HG03108 (cell line): ENCODE measurements around the gene ARID1A.
"Not testable (repeated sequence)": the region's sequence is repeated elsewhere in the genome, so short reads cannot be mapped to it uniquely, and the experiment has no call there.

Experiments
- ATAC-seq: cut with Tn5 transposase; IDR thresholded peaks from one replicate; pipeline ENCODE4 v1.9.1; 2021; ENCODE audit warnings: moderate library complexity; ENCODE audit not compliant: unreplicated experiment

ARID1A gene

DNA sequence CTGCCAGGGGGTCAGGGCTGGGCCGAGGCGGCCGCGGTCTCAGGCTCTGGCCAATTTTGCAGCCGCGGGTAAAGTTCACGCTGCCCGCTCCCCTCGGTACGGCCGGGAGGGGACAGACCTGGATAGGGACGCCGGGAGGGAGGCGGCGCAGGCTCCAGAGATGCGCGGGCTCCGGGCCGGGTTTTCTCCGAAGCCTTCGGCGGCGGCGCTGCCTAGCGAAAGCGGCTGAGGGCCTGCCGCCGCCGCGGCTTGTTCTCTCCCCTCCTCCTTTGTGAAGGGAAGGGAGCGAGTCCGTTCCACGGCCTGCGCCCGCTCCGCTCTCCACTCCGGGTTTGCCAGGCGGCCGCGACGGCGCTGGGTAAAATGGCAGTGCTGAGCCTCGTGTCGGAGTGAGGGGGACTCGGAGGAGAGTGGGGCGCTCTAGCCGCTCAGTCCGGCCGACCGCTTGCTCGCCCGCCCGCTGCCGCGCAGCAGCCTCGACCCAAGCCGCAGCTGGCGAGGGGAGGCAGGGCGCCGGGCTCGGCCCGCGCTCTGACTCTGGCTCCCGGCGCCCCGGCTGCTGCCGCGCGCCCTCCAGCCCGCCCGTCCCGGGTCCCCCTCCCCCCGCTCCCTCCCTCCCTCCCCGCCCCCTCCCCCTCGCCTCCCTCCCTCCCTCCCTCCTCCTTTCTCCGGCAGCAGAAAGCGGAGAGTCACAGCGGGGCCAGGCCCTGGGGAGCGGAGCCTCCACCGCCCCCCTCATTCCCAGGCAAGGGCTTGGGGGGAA lies at the start of gene ARID1A:
TSS of gene ARID1A (plus strand) at position 660 of the 763 bp plus-strand sequence. CDS start 389 bp downstream, outside the sequence.
- peak; percentile 39 for ATAC-seq

DNA sequence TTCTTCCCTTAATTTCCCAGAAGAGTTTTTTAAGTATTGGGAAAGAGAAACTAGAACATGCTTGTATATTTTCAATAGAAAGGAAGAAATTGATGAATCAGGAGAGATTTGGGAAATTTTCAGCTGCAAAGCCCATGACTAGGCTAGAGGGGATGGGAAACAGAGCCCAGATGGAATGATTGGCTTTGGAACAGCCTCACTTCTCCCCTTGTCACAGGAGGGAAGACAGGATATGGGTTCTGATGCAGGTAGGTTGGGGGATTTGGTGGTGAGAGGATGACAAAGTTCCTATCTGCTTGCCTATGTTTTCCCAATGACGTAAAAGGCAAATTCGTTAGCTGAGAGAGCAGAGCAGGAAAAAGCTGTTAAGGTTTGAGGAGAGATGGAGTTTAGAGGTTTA lies 31.0 kb upstream of the ARID1A start:
- no peak for ATAC-seq

DNA sequence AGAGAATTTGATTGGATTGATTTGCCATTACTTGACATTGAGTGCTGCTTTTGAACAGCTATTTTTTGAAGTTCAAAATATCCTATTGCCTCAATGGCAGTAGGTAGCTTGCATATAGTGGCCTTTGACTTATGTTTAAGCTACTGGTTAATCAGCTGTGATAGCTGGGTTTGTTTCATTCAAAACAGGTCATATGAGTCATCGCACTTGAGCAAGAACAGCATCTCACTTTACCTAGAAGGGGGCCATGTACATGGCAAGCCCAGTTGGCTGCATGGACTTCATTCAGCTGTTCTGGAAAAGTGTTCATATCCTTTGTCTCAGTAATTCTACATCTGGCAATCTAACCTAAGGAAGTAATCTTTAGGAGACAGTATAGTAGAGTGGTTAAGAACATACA lies 29.0 kb upstream of the ARID1A start:
- no peak for ATAC-seq

DNA sequence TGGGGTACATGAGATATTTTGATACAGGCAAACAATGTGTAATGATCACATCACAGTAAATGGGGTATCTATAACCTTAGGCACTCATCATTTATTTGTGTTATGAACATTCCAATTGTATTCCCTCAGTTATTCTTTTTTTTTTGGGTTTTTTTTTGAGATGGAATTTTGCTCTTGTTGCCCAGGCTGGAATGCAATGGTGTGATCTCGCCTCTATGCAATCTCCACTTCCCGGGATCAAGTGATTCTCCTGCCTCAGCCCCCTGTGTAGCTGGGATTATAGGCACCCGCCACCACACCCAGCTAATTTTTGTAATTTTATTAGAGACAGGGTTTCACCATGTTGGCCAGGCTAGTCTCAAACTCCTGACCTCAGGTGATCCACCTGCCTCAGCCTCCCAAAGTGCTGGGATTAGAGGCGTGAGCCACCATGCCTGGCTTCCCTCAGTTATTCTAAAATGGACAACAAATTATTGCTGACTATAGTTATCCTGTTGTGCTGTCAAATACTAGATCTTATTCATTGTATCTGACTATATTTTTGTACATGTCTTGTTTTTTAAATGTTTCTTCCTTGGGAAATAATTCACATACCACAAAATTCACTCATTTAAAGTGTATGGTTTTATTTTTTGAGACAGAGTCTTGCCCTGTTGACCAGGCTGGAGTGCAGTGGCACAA lies 27.6 kb upstream of the ARID1A start:
- not testable (repeated sequence) for ATAC-seq

DNA sequence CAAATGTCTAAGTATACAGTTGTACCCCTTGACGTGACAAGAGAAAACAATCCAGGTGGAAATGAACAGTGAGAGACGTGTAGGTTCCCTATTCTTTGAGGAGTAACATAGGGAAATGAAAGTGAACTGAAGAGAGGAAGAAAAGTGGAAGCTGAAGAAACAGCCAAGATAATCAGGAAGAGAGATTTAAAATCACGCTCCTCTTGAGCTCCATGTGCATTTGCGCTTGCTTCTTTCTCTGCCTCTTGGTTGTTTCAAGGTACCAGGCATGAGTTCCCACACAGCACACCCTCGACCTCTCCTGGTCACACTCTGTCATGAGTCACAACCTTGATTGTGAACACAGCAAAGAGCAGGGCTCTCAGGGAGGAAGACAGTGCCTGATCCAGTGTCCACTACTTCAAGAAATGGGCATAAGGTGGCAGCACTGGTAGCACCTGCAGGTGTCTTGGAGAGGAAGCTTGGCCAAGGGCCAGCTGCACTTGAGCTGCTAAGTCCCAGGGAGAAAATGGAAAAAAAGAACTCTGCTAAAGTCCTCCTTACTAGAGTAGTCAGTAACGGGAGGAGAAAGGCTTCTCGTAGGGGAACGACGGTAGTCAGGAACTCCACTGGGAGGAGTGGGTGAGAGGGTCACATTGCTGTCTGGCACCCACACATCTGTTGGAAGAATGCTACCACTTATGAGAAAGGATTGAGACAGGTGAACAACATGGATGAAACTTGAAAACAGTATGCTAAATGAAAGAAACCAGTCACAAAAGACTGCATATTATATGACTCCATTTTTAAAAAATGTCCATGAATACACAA lies 18.3 kb upstream of the ARID1A start:
- ATAC-seq, result peak; percentile 93

DNA sequence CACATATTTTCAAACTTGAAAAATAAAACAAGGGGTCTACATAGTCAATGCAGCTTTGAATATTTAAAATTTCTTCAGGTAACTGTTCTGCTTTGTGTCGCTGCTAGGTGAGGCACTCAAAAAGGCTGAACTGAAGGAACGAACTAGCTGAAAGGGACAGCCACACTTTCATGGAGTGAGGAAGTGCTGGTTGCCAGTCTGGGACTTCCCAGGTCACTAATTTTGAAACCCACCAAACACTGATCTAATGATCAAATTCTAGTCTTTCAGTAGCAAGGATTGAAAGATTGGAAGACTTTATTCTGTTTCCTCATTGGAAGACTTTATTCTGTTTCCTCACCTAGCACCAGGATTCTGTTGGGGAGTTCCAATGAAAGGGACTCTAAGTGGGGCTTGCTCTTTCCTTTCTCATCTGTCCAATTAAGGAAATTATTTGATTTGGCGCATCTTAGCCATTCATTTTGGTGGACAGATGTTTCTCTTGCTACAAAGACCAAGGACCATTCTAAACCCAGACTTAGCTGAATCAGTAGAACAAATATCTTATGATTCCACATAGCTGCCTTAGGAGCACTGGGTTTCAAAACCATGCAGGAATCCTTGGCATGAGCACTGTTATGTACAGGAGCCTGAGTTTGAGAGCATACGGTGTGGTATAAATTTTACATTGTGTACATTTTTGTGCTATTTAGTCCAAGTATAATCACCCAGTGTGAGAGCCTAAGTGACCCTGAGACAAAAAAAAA lies 10.9 kb upstream of the ARID1A start:
- ATAC-seq, result no peak

DNA sequence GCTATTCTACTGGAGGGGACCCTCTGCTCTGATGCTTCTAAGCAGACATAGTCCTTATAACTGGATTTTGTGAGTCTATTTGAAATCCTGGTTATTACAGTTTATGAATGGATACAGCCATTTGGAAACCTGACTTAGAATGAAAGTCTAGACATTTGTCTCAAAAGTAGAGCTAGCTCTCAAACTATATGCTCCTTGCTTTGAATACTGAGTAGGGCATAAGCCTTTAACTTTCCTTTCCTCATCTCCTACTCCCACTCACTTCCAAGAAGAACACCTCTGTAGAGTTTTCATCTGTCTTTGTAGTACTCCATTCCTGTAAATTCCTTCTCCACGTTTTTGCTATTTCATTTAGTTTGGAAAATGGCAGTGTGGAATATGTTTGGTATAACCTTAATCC lies 9.0 kb upstream of the ARID1A start:
- ATAC-seq, result no peak

DNA sequence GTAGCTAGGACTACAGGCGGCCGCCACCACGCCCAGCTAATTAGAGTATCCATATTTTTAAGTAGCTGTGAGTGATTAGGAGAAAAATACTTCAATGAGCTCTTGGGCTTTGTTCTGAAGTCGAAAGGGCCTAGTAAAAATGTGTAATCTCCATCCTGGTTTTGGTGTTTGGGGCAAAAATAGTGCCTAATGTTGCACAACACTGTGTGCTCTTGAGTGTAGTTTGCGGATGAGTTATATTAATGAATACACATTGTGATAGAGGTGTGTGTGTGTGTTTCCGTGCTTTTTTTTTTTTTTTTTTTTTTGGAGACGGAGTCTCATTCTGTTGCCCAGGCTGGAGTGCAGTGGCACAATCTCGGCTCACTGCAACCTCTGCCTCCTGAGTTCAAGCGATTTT lies 6.3 kb upstream of the ARID1A start:
- ATAC-seq, result no peak

DNA sequence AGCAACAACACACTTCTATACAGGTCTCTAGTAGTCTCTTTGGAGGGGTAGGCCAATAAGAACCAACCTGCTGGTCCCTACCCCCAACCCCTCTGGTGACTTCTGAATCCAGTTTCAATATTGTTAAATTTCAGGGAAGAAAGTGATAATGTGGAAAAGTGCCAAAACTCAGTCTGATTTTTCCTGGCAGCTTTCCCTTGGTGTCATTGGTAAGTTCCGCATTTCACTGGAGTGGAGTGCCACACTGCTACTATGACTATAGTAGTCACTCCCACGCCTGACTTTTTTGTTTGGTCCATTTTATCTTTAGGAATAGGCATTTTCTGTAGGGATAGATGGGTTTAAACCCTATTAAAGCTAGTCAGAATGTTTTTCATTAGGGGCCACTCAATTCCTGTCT lies 5.7 kb upstream of the ARID1A start:
- no peak for ATAC-seq

DNA sequence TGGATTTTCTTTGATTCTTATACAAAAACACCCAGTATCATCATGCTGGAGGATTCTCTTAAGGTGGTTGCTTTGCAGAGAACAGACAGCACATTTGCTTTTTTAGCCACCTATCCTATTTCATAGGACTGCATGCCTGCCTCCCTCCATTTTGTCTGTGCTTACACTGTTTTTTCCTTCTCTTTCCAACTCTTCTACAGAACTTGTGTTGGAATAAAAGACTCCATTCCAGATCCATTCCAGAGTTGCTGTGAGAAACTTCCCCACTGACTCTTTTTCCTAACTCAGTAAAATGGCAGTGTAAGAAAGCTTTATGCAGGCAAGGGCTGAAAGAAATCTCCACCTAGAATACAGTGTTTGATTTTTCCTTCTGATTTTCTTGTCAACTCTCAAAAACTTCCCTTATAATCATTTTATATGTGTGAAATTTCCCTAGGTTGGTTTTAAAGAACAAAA lies 5.2 kb upstream of the ARID1A start:
- ATAC-seq, result no peak

DNA sequence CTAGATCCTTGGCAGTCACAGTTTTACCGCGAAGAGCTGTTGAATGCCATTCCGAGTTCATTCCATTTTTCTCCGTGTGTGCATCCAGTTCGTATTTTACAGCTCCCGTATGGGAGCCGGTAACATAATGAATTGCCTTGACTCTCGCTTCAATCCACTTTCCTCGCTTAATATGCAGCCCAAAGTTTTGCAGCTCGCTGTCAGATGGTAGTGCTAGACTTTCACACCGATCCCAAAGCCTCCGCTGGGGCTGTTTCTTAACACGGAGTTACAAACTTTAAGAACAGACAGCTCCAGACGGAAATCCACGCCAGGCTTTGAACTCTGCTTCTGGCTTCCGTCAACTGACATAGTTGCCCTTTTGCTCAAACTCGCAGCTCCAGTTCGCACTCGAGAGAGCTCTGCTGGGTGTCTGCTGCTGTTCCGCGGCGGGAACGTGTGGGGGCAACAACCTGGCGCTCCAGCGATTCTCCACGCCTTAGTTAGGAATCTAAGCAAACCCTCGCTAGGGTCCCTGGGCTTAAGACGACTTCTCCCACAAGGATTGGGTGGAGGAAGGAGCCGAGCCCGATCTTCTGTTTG lies 3.5 kb upstream of the ARID1A start:
- peak; percentile 21 for ATAC-seq

DNA sequence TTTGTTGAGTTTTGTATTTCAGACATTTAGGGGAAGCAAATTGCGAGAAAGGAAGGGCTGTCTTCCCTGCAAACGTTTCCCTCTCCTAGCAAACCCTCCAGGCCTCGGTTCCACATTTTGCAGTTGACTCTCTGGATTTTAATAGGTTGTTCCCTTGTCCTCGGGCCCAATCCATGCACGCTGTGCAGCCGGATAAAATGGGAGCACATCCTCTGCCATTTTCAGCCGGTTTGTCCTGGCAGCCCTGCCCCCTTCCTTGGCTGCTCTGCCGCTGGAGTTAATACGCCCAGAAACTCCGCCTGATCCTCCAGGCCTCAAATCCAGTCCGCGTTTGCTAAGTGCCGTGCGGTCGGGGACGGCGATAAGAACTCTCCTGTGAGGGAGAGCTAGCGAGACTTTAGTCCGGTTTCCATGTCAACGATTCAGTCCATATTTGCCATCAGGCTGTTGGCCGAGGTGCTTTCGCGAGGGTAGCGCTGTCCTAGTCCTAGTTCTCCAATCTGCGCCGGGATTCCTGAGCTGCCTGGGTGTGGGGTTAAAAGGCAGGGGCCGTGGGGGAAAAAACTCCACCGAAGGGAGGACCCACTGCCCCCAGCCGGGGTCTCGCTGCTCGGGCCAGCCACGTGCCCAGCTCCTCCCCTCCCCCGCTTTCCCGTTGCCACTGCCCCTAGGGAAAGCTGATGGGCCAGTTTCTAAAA lies 2.9 kb upstream of the ARID1A start:
- ATAC-seq, result no peak

DNA sequence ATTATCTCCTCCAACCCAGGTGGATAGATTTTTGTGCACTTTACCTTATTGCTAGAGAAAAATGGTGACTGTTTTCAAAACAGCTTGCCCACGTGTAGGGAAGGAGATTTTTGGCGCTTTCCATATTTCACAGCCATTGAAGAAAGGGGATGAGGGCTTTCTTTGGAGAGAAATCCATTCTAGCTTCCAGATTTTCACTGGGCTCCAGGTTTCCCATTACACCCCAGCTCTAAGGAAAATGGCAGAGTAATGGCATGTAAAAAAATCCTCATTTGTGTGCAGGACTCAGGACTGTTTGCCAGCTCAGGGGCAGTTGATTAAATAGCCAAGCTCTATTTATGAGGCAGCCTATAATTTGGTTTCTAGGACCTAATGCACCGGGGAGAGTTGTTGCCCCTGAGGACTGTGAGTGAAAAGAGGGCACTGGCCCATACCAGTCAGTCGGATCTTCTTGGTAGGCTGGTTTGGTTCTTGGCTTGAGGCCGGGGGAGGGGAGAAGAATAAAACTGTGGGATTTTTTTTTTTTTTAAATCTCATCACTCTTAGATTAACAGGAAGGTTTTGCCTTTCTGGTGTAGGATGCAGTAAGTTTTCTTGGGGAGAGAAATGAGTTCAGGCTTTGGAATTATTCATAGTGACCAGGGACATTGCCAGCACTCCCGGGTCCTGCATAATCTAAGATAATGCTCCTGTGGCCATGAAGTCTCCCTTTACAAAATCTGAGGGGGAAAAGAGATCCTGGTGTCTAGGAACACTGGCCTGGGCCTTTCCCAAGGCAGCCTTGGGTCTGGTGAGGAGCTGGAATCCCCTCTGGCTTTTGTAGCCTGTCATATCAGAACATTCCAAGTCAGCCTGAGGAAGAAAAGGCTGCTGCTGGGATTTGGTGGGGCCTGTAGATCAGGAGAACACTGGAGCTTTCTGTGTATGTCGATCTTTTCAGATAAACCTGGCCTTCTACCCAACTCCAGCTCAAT lies 1.9 kb upstream of the ARID1A start:
- ATAC-seq, result no peak

DNA sequence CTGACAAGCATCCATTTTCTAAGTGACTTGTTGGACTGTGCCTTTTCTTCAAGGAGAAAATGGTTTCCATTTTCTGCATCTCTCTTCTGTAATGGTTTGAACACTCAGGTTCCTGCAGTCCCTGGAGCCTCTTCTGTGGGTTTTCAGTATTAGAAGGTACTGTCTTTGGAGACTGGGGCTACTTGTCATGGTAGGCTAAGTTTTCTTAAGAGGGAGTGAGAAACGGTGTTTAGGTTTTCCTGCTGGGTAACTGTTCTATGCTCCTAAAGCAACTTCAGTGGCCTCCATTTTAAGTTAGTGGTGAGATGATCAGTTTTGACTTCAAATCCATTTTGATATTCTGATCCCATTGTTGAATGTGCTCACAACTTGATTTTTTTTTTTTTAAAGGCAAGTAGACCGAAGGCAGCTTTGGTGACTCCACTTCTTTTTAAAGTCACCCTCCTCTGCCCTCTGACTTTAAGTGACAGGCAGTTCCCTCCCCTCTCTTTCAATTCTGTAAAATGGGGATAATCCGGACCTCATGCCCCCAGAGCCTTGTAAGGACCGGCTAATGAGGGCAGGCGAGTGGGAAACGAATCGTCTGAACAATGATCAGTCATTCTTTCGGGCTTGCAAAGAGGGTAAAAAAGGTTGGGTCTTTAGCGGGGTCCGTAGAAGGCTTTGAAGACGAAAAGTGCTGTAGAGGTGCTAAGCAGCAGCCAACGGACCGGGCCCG lies 1.0 kb upstream of the ARID1A start:
- no peak for ATAC-seq

DNA sequence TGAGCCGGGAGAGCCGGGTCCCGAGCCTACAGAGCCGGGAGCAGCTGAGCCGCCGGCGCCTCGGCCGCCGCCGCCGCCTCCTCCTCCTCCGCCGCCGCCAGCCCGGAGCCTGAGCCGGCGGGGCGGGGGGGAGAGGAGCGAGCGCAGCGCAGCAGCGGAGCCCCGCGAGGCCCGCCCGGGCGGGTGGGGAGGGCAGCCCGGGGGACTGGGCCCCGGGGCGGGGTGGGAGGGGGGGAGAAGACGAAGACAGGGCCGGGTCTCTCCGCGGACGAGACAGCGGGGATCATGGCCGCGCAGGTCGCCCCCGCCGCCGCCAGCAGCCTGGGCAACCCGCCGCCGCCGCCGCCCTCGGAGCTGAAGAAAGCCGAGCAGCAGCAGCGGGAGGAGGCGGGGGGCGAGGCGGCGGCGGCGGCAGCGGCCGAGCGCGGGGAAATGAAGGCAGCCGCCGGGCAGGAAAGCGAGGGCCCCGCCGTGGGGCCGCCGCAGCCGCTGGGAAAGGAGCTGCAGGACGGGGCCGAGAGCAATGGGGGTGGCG lies 371 bp downstream of the ARID1A start:
- no peak for ATAC-seq

DNA sequence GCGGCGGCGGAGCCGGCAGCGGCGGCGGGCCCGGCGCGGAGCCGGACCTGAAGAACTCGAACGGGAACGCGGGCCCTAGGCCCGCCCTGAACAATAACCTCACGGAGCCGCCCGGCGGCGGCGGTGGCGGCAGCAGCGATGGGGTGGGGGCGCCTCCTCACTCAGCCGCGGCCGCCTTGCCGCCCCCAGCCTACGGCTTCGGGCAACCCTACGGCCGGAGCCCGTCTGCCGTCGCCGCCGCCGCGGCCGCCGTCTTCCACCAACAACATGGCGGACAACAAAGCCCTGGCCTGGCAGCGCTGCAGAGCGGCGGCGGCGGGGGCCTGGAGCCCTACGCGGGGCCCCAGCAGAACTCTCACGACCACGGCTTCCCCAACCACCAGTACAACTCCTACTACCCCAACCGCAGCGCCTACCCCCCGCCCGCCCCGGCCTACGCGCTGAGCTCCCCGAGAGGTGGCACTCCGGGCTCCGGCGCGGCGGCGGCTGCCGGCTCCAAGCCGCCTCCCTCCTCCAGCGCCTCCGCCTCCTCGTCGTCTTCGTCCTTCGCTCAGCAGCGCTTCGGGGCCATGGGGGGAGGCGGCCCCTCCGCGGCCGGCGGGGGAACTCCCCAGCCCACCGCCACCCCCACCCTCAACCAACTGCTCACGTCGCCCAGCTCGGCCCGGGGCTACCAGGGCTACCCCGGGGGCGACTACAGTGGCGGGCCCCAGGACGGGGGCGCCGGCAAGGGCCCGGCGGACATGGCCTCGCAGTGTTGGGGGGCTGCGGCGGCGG lies 1.0 kb downstream of the ARID1A start:
- no peak for ATAC-seq

DNA sequence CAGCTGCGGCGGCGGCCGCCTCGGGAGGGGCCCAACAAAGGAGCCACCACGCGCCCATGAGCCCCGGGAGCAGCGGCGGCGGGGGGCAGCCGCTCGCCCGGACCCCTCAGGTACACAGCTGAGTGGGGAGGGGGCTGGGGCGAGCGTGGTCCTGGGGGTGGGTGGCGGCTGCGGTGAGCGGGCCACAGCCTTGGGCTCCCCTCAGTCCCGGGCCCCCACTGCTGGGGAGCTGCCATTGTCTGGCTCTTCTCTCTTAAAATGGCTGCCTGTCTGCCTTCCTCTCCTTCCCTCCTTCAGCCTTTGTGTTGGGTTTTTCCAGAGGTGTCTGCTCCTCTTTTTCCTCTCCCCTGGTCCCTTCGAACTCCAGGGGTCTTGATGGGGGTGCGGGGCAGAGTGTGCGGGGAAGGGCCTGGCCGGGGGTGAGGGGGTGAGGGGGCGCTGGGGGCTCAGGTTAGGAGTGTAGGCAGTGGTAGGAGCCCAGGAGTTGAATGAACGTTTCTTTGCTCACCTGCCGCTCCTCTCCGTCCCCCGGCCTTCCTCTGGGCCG lies 1.7 kb downstream of the ARID1A start:
- no peak for ATAC-seq
